Epithelial cell of alveolus of lung (primary cell): ENCODE data around the gene PRR5. TPM values are rescaled to one million over a fixed set of nuclear protein-coding genes. Genes with fewer than 3 reads are reported as not detected.

Experiments used
- total RNA-seq: library from RNA; depleted of rRNA; stranded (reverse); fragments of >200 nt; gene quantifications from 2 replicates; pipeline ENCODE4 v1.2.1, GENCODE V29; 2015

PRR5 gene
- 2.2 and 11.4 TPM in 2 replicates for total RNA-seq

GRCh38 chr22:44701824-44702478 lies at the start of gene PRR5:
TSS of gene PRR5 (plus strand) at chr22:44702204. CDS start at chr22:44702475, 271 bp downstream.

GRCh38 chr22:44752285-44753188 lies 50.5 kb downstream of the PRR5 start, which contains the start of gene ARHGAP8:
TSS of gene ARHGAP8 (plus strand) at chr22:44752575. CDS start at chr22:44786528, 33,953 bp downstream.

Other genes with a start within 250 kb of the PRR5 start
- 20.3 and 22.5 TPM in 2 replicates for gene RTL6, start 204.0 kb upstream of the PRR5 start, total RNA-seq
- 1.7 and 2.6 TPM in 2 replicates for gene ARHGAP8, start 50.4 kb downstream of the PRR5 start, total RNA-seq